ENCODE data around the gene CHMP4B. TPM values are rescaled to one million over a fixed set of nuclear protein-coding genes. Genes with fewer than 3 reads are reported as not detected.
A peak's percentile ranks its signal among the peaks of the same experiment; 100 is the strongest.

The CHMP4B gene
- total RNA-seq, 1 experiment from 2014 or later: 68.9 TPM

- Histone ChIP-seq H3K9me3 (ENCODE audit: low read depth, low read length, poor library complexity, severe bottlenecking) (no peaks in the 10 kb centered on the region), H3K4me3 (ENCODE audit: low read depth, low read length, poor library complexity, severe bottlenecking) (peak overlapping the region; percentile 91), H3K27ac (ENCODE audit: low read depth, low read length, poor library complexity, severe bottlenecking) (no peak overlapping the region), H3K36me3 (ENCODE audit: insufficient read depth, low read length, poor library complexity, severe bottlenecking) (no peaks in the 10 kb centered on the region), H3K4me1 (ENCODE audit: insufficient read depth, low read length, poor library complexity, severe bottlenecking) (peaks cover 8% of the 10 kb centered on the region), H3K27me3 (replicated peaks; ENCODE audit: insufficient read depth, low read depth, low read length, poor library complexity) (no peaks in the 10 kb centered on the region)
- TF ChIP-seq CTCF (conservative IDR thresholded peaks at IDR 0.05; ENCODE audit: low read depth, low read length): no peak
- TF ChIP-seq EZH2 (IDR thresholded peaks at IDR 0.05; ENCODE audit: borderline replicate concordance, low read depth, low read length, poor library complexity, severe bottlenecking): no peak
- peak; percentile 29 for DNase-seq (ENCODE audit: low spot score)
- intact Hi-C loops (cut with micrococcal nuclease; ENCODE audit: unreplicated experiment): no loop called here
- CTCF ChIA-PET: interaction anchor here (0.6 kb wide), 1 partner anchor 297 kb away, joined by 7 read pairs; no protein-coding TSS in a partner anchor
- POLR2A ChIA-PET (ENCODE audit: low non-redundant PET): interaction anchor here (0.5 to 1.0 kb wide), 3 partner anchors 34 to 299 kb away, joined by 4 to 6 read pairs (median 5); partner anchors contain the start of gene EIF2S2
- BruUV-seq (replicated peaks): no TSS peak
These were observed 1.8 kb downstream of the CHMP4B start for GRCh38 chr20:33812908-33813462.

- H3K4me3 ChIP-seq (ENCODE audit: low read depth, low read length, poor library complexity, severe bottlenecking): no peak overlapping the region
- peaks cover 8% of the 10 kb centered on the region for H3K4me1 ChIP-seq (ENCODE audit: insufficient read depth, low read length, poor library complexity, severe bottlenecking)
- ChIA-PET POLR2A (ENCODE audit: low non-redundant PET) (no interaction called here), CTCF (no interaction called here)
- TF ChIP-seq CTCF (conservative IDR thresholded peaks at IDR 0.05; ENCODE audit: low read depth, low read length): no peak
- TF ChIP-seq EZH2 (IDR thresholded peaks at IDR 0.05; ENCODE audit: borderline replicate concordance, low read depth, low read length, poor library complexity, severe bottlenecking): no peak
- DNase-seq (ENCODE audit: low spot score): no peak
- H3K27me3 ChIP-seq (replicated peaks; ENCODE audit: insufficient read depth, low read depth, low read length, poor library complexity): no peaks in the 10 kb centered on the region
- H3K27ac ChIP-seq (ENCODE audit: low read depth, low read length, poor library complexity, severe bottlenecking): no peak overlapping the region
- intact Hi-C loops (cut with micrococcal nuclease; ENCODE audit: unreplicated experiment): no loop called here
- no TSS peak for BruUV-seq (replicated peaks)
- no peaks in the 10 kb centered on the region for H3K36me3 ChIP-seq (ENCODE audit: insufficient read depth, low read length, poor library complexity, severe bottlenecking)
- no peaks in the 10 kb centered on the region for H3K9me3 ChIP-seq (ENCODE audit: low read depth, low read length, poor library complexity, severe bottlenecking)
These were observed 3.1 kb downstream of the CHMP4B start for GRCh38 chr20:33814238-33814712.

- no peak overlapping the region for H3K27ac ChIP-seq (ENCODE audit: low read depth, low read length, poor library complexity, severe bottlenecking)
- TF ChIP-seq CTCF (conservative IDR thresholded peaks at IDR 0.05; ENCODE audit: low read depth, low read length) (no peak), EZH2 (IDR thresholded peaks at IDR 0.05; ENCODE audit: borderline replicate concordance, low read depth, low read length, poor library complexity, severe bottlenecking) (no peak)
- intact Hi-C loops (cut with micrococcal nuclease; ENCODE audit: unreplicated experiment): no loop called here
- peaks cover 8% of the 10 kb centered on the region for H3K4me1 ChIP-seq (ENCODE audit: insufficient read depth, low read length, poor library complexity, severe bottlenecking)
- POLR2A ChIA-PET (ENCODE audit: low non-redundant PET): no interaction called here
- no peaks in the 10 kb centered on the region for H3K9me3 ChIP-seq (ENCODE audit: low read depth, low read length, poor library complexity, severe bottlenecking)
- no peaks in the 10 kb centered on the region for H3K27me3 ChIP-seq (replicated peaks; ENCODE audit: insufficient read depth, low read depth, low read length, poor library complexity)
- no peaks in the 10 kb centered on the region for H3K36me3 ChIP-seq (ENCODE audit: insufficient read depth, low read length, poor library complexity, severe bottlenecking)
- no peak overlapping the region for H3K4me3 ChIP-seq (ENCODE audit: low read depth, low read length, poor library complexity, severe bottlenecking)
- no peak for DNase-seq (ENCODE audit: low spot score)
- CTCF ChIA-PET: no interaction called here
- BruUV-seq (replicated peaks): no TSS peak
These were observed 4.5 kb downstream of the CHMP4B start for GRCh38 chr20:33815671-33816070.
